Endodermal cell (in vitro differentiated cells): Measurements from ENCODE around the gene UQCR11. TPM values are rescaled to one million over a fixed set of nuclear protein-coding genes. Genes with fewer than 3 reads are reported as not detected.

Source experiments
- DNase-seq: peaks from one replicate; pipeline ENCODE4 v3.0.0-alpha.2; 2017
- H3K27ac ChIP-seq: 2 replicates; pipeline ENCODE4 v1.5.1; 2013; ENCODE audit warnings: mild to moderate bottlenecking, low read depth, low read length, moderate library complexity
- H3K27me3 ChIP-seq: 2 replicates; pipeline ENCODE4 v1.6.1; 2013; ENCODE audit warnings: mild to moderate bottlenecking, low read length, moderate library complexity; ENCODE audit not compliant: insufficient read depth, control insufficient read depth, poor library complexity, severe bottlenecking
- H3K36me3 ChIP-seq: 2 replicates; pipeline ENCODE4 v1.7.0; 2013; ENCODE audit warnings: mild to moderate bottlenecking, low read length, moderate library complexity; ENCODE audit not compliant: control insufficient read depth, insufficient read depth
- H3K4me1 ChIP-seq: one replicate; pipeline ENCODE4 v1.7.0; 2013; ENCODE audit warnings: low read length; ENCODE audit not compliant: control insufficient read depth, insufficient read depth
- H3K4me3 ChIP-seq: 2 replicates; pipeline ENCODE4 v1.5.1; 2013; ENCODE audit warnings: mild to moderate bottlenecking, low read length, moderate library complexity
- H3K9ac ChIP-seq: 2 replicates; pipeline ENCODE4 v1.6.1; 2013; ENCODE audit warnings: mild to moderate bottlenecking, low read length, moderate library complexity; ENCODE audit not compliant: poor library complexity, severe bottlenecking; ENCODE audit errors: extremely low read depth
- H3K9me3 ChIP-seq: 2 replicates; pipeline ENCODE4 v1.6.1; 2013; ENCODE audit warnings: mild to moderate bottlenecking, low read length, moderate library complexity; ENCODE audit not compliant: control insufficient read depth
- H3K27ac Mint-ChIP-seq: 2 replicates; pipeline ENCODE4 v1.8.0; 2020; ENCODE audit warnings: mixed read lengths
- H3K27me3 Mint-ChIP-seq: 2 replicates; pipeline ENCODE4 v1.8.0; 2021; ENCODE audit warnings: mild to moderate bottlenecking, mixed read lengths; ENCODE audit not compliant: insufficient read depth
- H3K36me3 Mint-ChIP-seq: 2 replicates; pipeline ENCODE4 v1.8.0; 2020; ENCODE audit warnings: low read depth, mixed read lengths
- H3K4me1 Mint-ChIP-seq: 2 replicates; pipeline ENCODE4 v1.8.0; 2020; ENCODE audit warnings: mixed read lengths
- H3K4me3 Mint-ChIP-seq: 2 replicates; pipeline ENCODE4 v1.8.0; 2020; ENCODE audit warnings: mild to moderate bottlenecking, moderate library complexity, mixed read lengths
- H3K9me3 Mint-ChIP-seq: 2 replicates; pipeline ENCODE4 v1.8.0; 2020; ENCODE audit warnings: mild to moderate bottlenecking, mixed read lengths
- WGBS, 2 experiments: methylation state at CpG; one replicate each; pipeline versions ENCODE4 v1.1.5 to v1.1.7; 2013; ENCODE audit warnings: missing lambda C conversion rate in 2 of 2, mixed read lengths in 1 of 2; ENCODE audit not compliant: insufficient coverage in 1 of 2, insufficient read length in 1 of 2; 5-methylcytosine and 5-hydroxymethylcytosine counted together
- total RNA-seq, 2 donors: library from RNA; stranded (reverse); fragmentation: NEBNext Ultra II Directional in 1 of 2; extraction: Animal tissue kit (Norgen Biotek cat#: 25700) in 1 of 2; gene quantifications; 2 replicates in 1 of 2; 3 replicates in 1 of 2; pipeline ENCODE4 v1.2.1, GENCODE V29; 2021
- TF ChIP-seq, protein P1 (sequence below): fragments of 200-600 bp; sonication (generic); conservative IDR thresholded peaks from 2 replicates; pipeline ENCODE4 v1.5.0; 2021; ENCODE audit warnings: antibody characterized with exemption, mild to moderate bottlenecking

Gene UQCR11
- total RNA-seq, 2 donors from 2014 or later, result 171 to 195 TPM

DNA sequence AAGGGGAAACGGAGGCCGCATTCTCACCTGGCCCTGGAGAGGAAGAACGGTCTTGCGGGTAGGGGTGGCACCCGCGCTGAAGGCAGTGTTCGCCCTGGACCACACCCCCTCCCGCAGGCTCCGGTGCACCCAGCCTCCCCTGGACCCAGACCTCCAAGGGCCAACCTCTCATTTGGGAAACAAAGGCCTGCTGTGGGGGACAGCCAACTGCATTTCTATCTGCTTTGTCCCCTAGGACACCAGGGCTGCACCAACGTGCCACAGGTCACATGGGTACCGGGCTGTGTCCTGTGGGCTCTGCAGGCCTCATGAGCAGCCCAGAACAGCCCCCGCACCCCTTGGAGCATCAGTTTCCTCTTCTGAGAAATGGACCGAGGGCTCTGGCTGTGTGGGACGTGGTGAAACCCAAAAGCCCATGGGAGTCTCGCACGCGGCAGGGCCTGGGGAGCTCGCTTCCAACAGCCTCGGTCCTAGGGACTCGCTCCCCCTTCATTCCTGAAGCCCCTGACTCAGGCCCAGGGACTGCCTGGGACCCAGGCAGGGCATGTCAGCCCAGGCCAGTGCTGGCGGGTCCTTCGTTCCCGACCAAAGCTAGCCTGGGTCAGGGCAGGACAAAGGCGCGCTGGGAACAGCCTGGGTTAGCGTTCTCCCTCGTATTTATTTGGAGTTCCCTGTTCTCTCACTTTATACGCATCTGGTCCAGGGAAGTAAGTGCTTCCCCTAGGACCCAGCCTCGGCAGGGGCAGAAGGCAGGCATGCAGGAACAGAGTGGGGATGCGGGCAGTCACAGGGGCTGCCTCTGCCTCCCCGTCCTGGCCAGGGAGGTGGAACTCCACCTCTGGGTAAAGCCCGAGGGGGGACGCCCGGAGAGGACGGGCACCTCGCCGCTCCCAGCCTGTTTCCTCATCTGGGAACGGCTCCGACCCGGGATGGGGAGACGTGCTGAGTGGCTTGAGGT, 42.5 kb upstream of the UQCR11 start:
- H3K9me3 ChIP-seq, result no peaks in the 10 kb centered on the region
- no peak overlapping the region for H3K9ac ChIP-seq
- Mint-ChIP-seq H3K36me3 (peaks cover 45% of the 10 kb centered on the region), H3K27me3 (no peaks in the 10 kb centered on the region), H3K4me1 (peaks cover 6% of the 10 kb centered on the region), H3K27ac (no peak overlapping the region), H3K9me3 (no peaks in the 10 kb centered on the region), H3K4me3 (no peak overlapping the region)
- H3K36me3 ChIP-seq, result peaks cover 53% of the 10 kb centered on the region
- no peak overlapping the region for H3K27ac ChIP-seq
- TF ChIP-seq, protein P1, sequence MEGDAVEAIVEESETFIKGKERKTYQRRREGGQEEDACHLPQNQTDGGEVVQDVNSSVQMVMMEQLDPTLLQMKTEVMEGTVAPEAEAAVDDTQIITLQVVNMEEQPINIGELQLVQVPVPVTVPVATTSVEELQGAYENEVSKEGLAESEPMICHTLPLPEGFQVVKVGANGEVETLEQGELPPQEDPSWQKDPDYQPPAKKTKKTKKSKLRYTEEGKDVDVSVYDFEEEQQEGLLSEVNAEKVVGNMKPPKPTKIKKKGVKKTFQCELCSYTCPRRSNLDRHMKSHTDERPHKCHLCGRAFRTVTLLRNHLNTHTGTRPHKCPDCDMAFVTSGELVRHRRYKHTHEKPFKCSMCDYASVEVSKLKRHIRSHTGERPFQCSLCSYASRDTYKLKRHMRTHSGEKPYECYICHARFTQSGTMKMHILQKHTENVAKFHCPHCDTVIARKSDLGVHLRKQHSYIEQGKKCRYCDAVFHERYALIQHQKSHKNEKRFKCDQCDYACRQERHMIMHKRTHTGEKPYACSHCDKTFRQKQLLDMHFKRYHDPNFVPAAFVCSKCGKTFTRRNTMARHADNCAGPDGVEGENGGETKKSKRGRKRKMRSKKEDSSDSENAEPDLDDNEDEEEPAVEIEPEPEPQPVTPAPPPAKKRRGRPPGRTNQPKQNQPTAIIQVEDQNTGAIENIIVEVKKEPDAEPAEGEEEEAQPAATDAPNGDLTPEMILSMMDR, result no peak
- 94 to 98% methylated on average over 17 to 41 of the region's 41 CpGs for WGBS, 2 experiments
- no peaks in the 10 kb centered on the region for H3K27me3 ChIP-seq
- no peak overlapping the region for H3K4me3 ChIP-seq
- no peaks in the 10 kb centered on the region for H3K4me1 ChIP-seq
- no peak for DNase-seq

- Histone ChIP-seq H3K36me3 (peaks cover 63% of the 10 kb centered on the region), H3K27ac (no peak overlapping the region), H3K4me1 (no peaks in the 10 kb centered on the region), H3K4me3 (no peak overlapping the region), H3K27me3 (no peaks in the 10 kb centered on the region), H3K9ac (no peak overlapping the region), H3K9me3 (no peaks in the 10 kb centered on the region)
- peaks cover 54% of the 10 kb centered on the region for H3K36me3 Mint-ChIP-seq
- H3K4me1 Mint-ChIP-seq, result peaks cover 6% of the 10 kb centered on the region
- DNase-seq, result no peak
- no peaks in the 10 kb centered on the region for H3K9me3 Mint-ChIP-seq
- H3K27ac Mint-ChIP-seq, result peak overlapping the region; percentile 21
- WGBS, 2 experiments, result 95 to 96% methylated on average over 19 to 29 of the region's 29 CpGs
- TF ChIP-seq, protein P1, result no peak
- no peaks in the 10 kb centered on the region for H3K27me3 Mint-ChIP-seq
- no peak overlapping the region for H3K4me3 Mint-ChIP-seq
Observed at GRCh38 chr19:1646659-1647453, 41.6 kb upstream of the UQCR11 start.

DNA sequence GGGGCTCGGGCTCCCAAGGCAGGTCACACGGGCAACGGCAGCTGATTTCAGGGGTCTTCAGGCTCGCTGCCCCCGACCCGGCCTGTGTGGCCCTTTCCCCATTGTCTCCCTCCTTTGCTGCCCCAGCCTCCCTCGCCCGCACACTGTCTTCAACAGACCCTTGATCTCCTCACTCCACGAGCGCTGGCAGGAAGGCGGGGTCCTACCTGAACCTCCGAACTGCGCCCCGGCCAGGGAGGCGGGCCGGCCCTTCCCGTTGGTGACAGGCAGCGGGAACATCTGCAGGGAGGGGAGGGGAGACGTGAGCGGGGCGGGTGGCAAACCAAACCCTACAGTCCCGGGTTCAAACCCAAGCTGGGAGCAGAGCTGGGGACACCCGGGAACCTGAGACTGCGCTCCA, 40.9 kb upstream of the UQCR11 start:
- peaks cover 6% of the 10 kb centered on the region for H3K4me1 Mint-ChIP-seq
- no peak overlapping the region for H3K27ac ChIP-seq
- H3K36me3 ChIP-seq, result peaks cover 70% of the 10 kb centered on the region
- H3K27me3 Mint-ChIP-seq, result no peaks in the 10 kb centered on the region
- TF ChIP-seq, protein P1, result no peak
- WGBS, 2 experiments, result 95 to 98% methylated on average over 8 to 24 of the region's 24 CpGs
- H3K9me3 ChIP-seq, result no peaks in the 10 kb centered on the region
- H3K27ac Mint-ChIP-seq, result no peak overlapping the region
- H3K36me3 Mint-ChIP-seq, result peaks cover 60% of the 10 kb centered on the region
- no peaks in the 10 kb centered on the region for H3K9me3 Mint-ChIP-seq
- DNase-seq, result no peak
- no peak overlapping the region for H3K4me3 ChIP-seq
- no peaks in the 10 kb centered on the region for H3K27me3 ChIP-seq
- H3K9ac ChIP-seq, result no peak overlapping the region
- H3K4me3 Mint-ChIP-seq, result no peak overlapping the region
- no peaks in the 10 kb centered on the region for H3K4me1 ChIP-seq
